COLO829 (cell line): ENCODE results near the gene SLC13A1.

Experiments used
- DNase-seq: peaks from one replicate; pipeline ENCODE4 v3.0.0; 2012; ENCODE audit warnings: low spot score

SLC13A1 gene

GRCh38 chr7:123191132-123191531 is 8.6 kb downstream of the SLC13A1 start:
- no peak for DNase-seq

GRCh38 chr7:123190109-123190831 is 9.5 kb downstream of the SLC13A1 start:
- no peak for DNase-seq

- peak; percentile 11 for DNase-seq
Observed at GRCh38 chr7:123185756-123186155, 14.0 kb downstream of the SLC13A1 start.

GRCh38 chr7:123184271-123184670 is 15.5 kb downstream of the SLC13A1 start:
- no peak for DNase-seq

- no peak for DNase-seq
Observed at GRCh38 chr7:123183431-123183830, 16.3 kb downstream of the SLC13A1 start.

- no peak for DNase-seq
Observed at GRCh38 chr7:123177442-123177841, 22.3 kb downstream of the SLC13A1 start.

- no peak for DNase-seq
Observed at GRCh38 chr7:123170333-123171246, 29.2 kb downstream of the SLC13A1 start.

GRCh38 chr7:123169065-123169464 is 30.7 kb downstream of the SLC13A1 start:
- no peak for DNase-seq

- DNase-seq: no peak
Observed at GRCh38 chr7:123157606-123158005, 42.2 kb downstream of the SLC13A1 start.

- DNase-seq: no peak
Observed at GRCh38 chr7:123155571-123155970, 44.2 kb downstream of the SLC13A1 start.

- peak; percentile 84 for DNase-seq
Observed at GRCh38 chr7:123154231-123154860, 45.4 kb downstream of the SLC13A1 start.

GRCh38 chr7:123151443-123151842 is 48.3 kb downstream of the SLC13A1 start:
- DNase-seq: no peak

- no peak for DNase-seq
Observed at GRCh38 chr7:123148813-123149212, 51.0 kb downstream of the SLC13A1 start.

GRCh38 chr7:123143252-123144006 is 56.3 kb downstream of the SLC13A1 start:
- DNase-seq: no peak

- DNase-seq: no peak
Observed at GRCh38 chr7:123140561-123140960, 59.2 kb downstream of the SLC13A1 start.

GRCh38 chr7:123135960-123136359 is 63.8 kb downstream of the SLC13A1 start:
- DNase-seq: no peak

GRCh38 chr7:123133924-123134323 is 65.8 kb downstream of the SLC13A1 start:
- DNase-seq: no peak

GRCh38 chr7:123131961-123132360 is 67.8 kb downstream of the SLC13A1 start:
- DNase-seq: no peak

- DNase-seq: no peak
Observed at GRCh38 chr7:123131556-123131955, 68.2 kb downstream of the SLC13A1 start.

- no peak for DNase-seq
Observed at GRCh38 chr7:123131140-123131539, 68.6 kb downstream of the SLC13A1 start.

GRCh38 chr7:123126691-123127090 is 73.1 kb downstream of the SLC13A1 start:
- no peak for DNase-seq

GRCh38 chr7:123126171-123126570 is 73.6 kb downstream of the SLC13A1 start:
- no peak for DNase-seq
